Chondrocyte (in vitro differentiated cells): Measurements from ENCODE around the gene FAM131A. TPM values are rescaled to one million over a fixed set of nuclear protein-coding genes. Genes with fewer than 3 reads are reported as not detected.

ENCODE experiments used
- DNase-seq: peaks from one replicate; pipeline ENCODE4 v3.0.0; 2021; ENCODE audit warnings: mixed read lengths, low spot score
- H3K27ac Mint-ChIP-seq: one replicate; pipeline ENCODE4 v1.8.0; 2021; ENCODE audit warnings: mild to moderate bottlenecking, moderate library complexity, mixed read lengths; ENCODE audit not compliant: unreplicated experiment
- H3K27me3 Mint-ChIP-seq: 2 replicates; pipeline ENCODE4 v1.8.0; 2021; ENCODE audit warnings: low read depth, mixed read lengths
- H3K36me3 Mint-ChIP-seq: 2 replicates; pipeline ENCODE4 v1.8.0; 2021; ENCODE audit warnings: low read depth, mixed read lengths
- H3K4me1 Mint-ChIP-seq: 2 replicates; pipeline ENCODE4 v1.8.0; 2021; ENCODE audit warnings: low read depth, mild to moderate bottlenecking, mixed read lengths
- H3K4me3 Mint-ChIP-seq: one replicate; pipeline ENCODE4 v1.8.0; 2021; ENCODE audit warnings: mild to moderate bottlenecking, moderate library complexity, mixed read lengths; ENCODE audit not compliant: unreplicated experiment
- H3K9me3 Mint-ChIP-seq: 2 replicates; pipeline ENCODE4 v1.8.0; 2021; ENCODE audit warnings: low read depth, mixed read lengths
- total RNA-seq: library from RNA; stranded (reverse); gene quantifications from 3 replicates; pipeline ENCODE4 v1.2.1, GENCODE V29; 2021
- TF ChIP-seq, protein P1 (sequence below): fragments of 200-600 bp; sonication (generic); IDR thresholded peaks from 2 replicates; pipeline ENCODE4 v1.5.0; 2021; ENCODE audit warnings: antibody characterized with exemption, mild to moderate bottlenecking, moderate library complexity

The FAM131A gene
- total RNA-seq, 1 donor from 2014 or later, result 13.4 TPM

GRCh38 chr3:184360070-184360928, 22.9 kb downstream of the FAM131A start:
- Mint-ChIP-seq H3K4me3 (peak overlapping the region; percentile 65), H3K4me1 (peaks cover 27% of the 10 kb centered on the region), H3K27me3 (no peaks in the 10 kb centered on the region), H3K9me3 (no peaks in the 10 kb centered on the region), H3K27ac (no peak overlapping the region), H3K36me3 (peaks cover 8% of the 10 kb centered on the region)
- TF ChIP-seq, protein P1, sequence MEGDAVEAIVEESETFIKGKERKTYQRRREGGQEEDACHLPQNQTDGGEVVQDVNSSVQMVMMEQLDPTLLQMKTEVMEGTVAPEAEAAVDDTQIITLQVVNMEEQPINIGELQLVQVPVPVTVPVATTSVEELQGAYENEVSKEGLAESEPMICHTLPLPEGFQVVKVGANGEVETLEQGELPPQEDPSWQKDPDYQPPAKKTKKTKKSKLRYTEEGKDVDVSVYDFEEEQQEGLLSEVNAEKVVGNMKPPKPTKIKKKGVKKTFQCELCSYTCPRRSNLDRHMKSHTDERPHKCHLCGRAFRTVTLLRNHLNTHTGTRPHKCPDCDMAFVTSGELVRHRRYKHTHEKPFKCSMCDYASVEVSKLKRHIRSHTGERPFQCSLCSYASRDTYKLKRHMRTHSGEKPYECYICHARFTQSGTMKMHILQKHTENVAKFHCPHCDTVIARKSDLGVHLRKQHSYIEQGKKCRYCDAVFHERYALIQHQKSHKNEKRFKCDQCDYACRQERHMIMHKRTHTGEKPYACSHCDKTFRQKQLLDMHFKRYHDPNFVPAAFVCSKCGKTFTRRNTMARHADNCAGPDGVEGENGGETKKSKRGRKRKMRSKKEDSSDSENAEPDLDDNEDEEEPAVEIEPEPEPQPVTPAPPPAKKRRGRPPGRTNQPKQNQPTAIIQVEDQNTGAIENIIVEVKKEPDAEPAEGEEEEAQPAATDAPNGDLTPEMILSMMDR, result no peak
- DNase-seq, result no peak

DNA sequence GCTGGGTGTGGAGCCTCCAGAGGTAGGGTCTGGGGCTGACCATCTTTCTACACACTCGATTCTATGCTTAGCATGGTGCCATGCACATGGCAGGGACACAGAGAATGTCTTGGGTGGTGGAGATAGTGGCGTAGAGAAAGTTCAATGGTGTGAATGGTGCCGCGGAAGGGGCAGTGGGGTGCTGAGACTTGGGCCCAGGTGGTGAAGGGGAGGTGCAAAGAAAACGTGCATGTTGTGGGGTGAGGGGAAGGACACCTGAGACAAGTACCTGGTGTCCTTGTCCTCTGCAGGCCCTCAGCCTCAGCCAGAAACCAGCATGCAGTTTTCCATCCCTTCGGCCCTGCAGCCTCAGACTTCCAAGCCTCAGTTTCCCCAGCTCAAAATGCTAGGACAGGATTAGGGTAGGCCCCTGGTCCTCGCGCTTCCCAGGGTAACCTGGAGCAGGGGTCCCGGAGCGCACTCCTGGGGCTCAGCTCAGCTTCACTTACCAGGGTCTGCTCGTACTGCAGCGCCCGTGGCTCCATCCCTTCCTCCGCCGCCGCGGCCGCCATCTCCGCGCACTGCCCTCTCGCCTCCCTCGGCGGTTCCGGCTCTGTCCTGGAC, 23.6 kb downstream of the FAM131A start:
- Mint-ChIP-seq H3K9me3 (no peaks in the 10 kb centered on the region), H3K36me3 (peaks cover 6% of the 10 kb centered on the region), H3K4me3 (peak overlapping the region; percentile 65), H3K4me1 (peaks cover 27% of the 10 kb centered on the region), H3K27ac (no peak overlapping the region), H3K27me3 (no peaks in the 10 kb centered on the region)
- TF ChIP-seq, protein P1, result no peak
- peak; percentile 73 for DNase-seq

- H3K4me3 Mint-ChIP-seq, result peak within 1 kb of the TSS; percentile 98
- H3K4me1 Mint-ChIP-seq, result peaks cover 29% of the 10 kb centered on the region
- H3K27ac Mint-ChIP-seq, result peak within 1 kb of the TSS; percentile 99
- peak; percentile 91 for DNase-seq
- H3K36me3 Mint-ChIP-seq, result peaks cover 6% of the 10 kb centered on the region
- TF ChIP-seq, protein P1, result no peak
- H3K9me3 Mint-ChIP-seq, result no peaks in the 10 kb centered on the region
- H3K27me3 Mint-ChIP-seq, result no peaks in the 10 kb centered on the region
These were observed 24.1 kb downstream of the FAM131A start, which contains the start of the genes CLCN2 and POLR2H for GRCh38 chr3:184361532-184361931. TSS of gene CLCN2 (minus strand) at chr3:184361605. CDS start at chr3:184361479, 126 bp downstream. TSS of gene POLR2H (plus strand) at chr3:184361710. CDS start at chr3:184363493, 1,783 bp downstream.

DNA sequence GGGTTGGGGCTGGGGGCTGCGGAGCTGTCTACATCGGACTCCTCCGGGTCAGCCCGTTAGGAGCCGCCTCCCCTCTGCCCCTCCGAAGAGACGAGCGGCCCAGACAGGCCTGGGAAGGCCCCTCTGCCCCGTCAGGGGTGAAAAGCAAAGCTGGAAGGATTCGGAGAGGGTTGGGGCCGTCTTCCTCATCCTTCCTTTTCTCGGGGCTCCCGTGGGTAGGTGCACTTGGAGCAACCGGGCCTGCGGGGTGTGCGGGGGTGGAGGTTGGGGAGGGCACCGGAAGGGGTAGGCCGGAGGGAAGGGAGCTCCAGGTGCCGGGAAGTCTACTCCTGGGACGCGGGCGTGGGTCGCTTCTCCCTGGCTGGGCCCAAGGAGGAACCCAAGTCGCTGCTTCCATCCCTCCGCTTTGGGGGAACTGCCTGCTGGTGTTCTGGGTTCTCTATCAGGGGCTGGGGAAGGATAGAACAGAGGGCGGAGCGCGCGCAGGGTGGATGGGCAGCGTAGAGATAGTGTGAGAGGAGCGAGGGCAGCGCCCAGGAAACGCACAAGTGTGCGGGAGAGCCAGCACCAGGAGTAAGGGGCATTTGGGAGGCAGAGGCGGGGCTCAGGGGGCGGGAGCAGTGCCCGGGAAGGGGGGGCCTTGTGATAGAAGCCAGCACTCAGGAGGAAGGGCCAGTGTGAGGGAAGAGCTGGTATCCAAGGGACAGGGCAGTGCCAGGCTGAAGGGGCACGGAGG, 24.7 kb downstream of the FAM131A start:
- no peaks in the 10 kb centered on the region for H3K27me3 Mint-ChIP-seq
- no peaks in the 10 kb centered on the region for H3K9me3 Mint-ChIP-seq
- H3K36me3 Mint-ChIP-seq, result peaks cover 10% of the 10 kb centered on the region
- TF ChIP-seq, protein P1, result no peak
- H3K4me3 Mint-ChIP-seq, result peak overlapping the region; percentile 98
- DNase-seq, result peak; percentile 87
- peak overlapping the region; percentile 99 for H3K27ac Mint-ChIP-seq
- H3K4me1 Mint-ChIP-seq, result peaks cover 34% of the 10 kb centered on the region
